B cell (primary cell): ENCODE results near the gene RNF7. TPM values are rescaled to one million over a fixed set of nuclear protein-coding genes. Genes with fewer than 3 reads are reported as not detected.

ENCODE experiments used
- ATAC-seq: fragments of 200-7000 bp; cut with Tn5 transposase; one replicate; pipeline ENCODE4 v1.10.0; 2021; ENCODE audit warnings: low read depth, mild to moderate bottlenecking, moderate number of reproducible peaks, moderate library complexity
- CTCF ChIA-PET: fragments of 350-600 bp; sonication (Branson Sonifier 250); formaldehyde crosslinking; loops from one replicate; lab custom pipeline; 2021; ENCODE audit warnings: antibody characterized with exemption, inconsistent platforms; lab: Charles Lee
- POLR2A ChIA-PET: fragments of 350-600 bp; sonication (Branson Sonifier 250); formaldehyde crosslinking; loops from one replicate; lab custom pipeline; 2021; ENCODE audit warnings: antibody characterized with exemption; lab: Charles Lee
- DNase-seq: peaks from one replicate; pipeline ENCODE4 v3.0.0; 2013
- H2AFZ ChIP-seq: 2 replicates; pipeline ENCODE4 v1.6.1; 2012; ENCODE audit warnings: mild to moderate bottlenecking, low read depth, low read length; ENCODE audit not compliant: insufficient read depth, poor library complexity, severe bottlenecking
- H3K27ac ChIP-seq, 2 donors: 1 replicate in 1 of 2; 2 replicates in 1 of 2; pipeline ENCODE4 v1.5.1; 2012 to 2013; ENCODE audit warnings: low read length in 2 of 2, mild to moderate bottlenecking in 2 of 2, moderate library complexity in 1 of 2
- H3K27me3 ChIP-seq, 4 experiments: fragments of 200-600 bp in 1 of 4; sonication (generic) in 1 of 4; replicated peaks in 1 of 4; 1 replicate in 2 of 4; 2 replicates in 2 of 4; pipeline versions ENCODE4 v1.6.1 to v1.7.0; 2013 to 2016; ENCODE audit warnings: low read length in 3 of 4, mild to moderate bottlenecking in 2 of 4, mixed read lengths in 1 of 4, moderate library complexity in 1 of 4; ENCODE audit not compliant: insufficient read depth in 4 of 4, control insufficient read depth in 3 of 4; ENCODE audit errors: control extremely low read depth in 1 of 4
- H3K36me3 ChIP-seq, 2 experiments: replicated peaks in 1 of 2; 1 replicate in 1 of 2; 2 replicates in 1 of 2; pipeline versions ENCODE4 v1.6.1 to v1.7.1; 2013; ENCODE audit warnings: low read length in 1 of 2; ENCODE audit not compliant: insufficient read depth in 2 of 2, control insufficient read depth in 1 of 2; ENCODE audit errors: control extremely low read depth in 1 of 2, extremely low read depth in 1 of 2
- H3K4me1 ChIP-seq, 2 donors: fragments of 200-600 bp in 1 of 2; sonication (generic) in 1 of 2; 1 replicate in 1 of 2; 2 replicates in 1 of 2; pipeline versions ENCODE4 v1.5.1 to v1.6.1; 2013 to 2017; ENCODE audit warnings: low read length in 2 of 2; ENCODE audit not compliant: control insufficient read depth in 2 of 2, insufficient read depth in 2 of 2
- H3K4me2 ChIP-seq: replicated peaks from 2 replicates; pipeline ENCODE3; 2012; ENCODE audit warnings: mild to moderate bottlenecking, low read depth, low read length; ENCODE audit not compliant: poor library complexity, severe bottlenecking
- H3K4me3 ChIP-seq, 5 experiments: fragments of 200-600 bp in 1 of 5; sonication (generic) in 1 of 5; 1 replicate in 3 of 5; 2 replicates in 2 of 5; pipeline versions ENCODE4 v1.5.1 to v1.7.0; 2011 to 2016; ENCODE audit warnings: low read length in 4 of 5, mild to moderate bottlenecking in 4 of 5, low read depth in 2 of 5, control low read depth in 1 of 5, moderate library complexity in 1 of 5; ENCODE audit not compliant: insufficient read depth in 1 of 5; ENCODE audit errors: control extremely low read depth in 1 of 5, extremely low read depth in 1 of 5
- H3K79me2 ChIP-seq: fragments of 200-600 bp; sonication (generic); one replicate; pipeline ENCODE4 v1.6.0; 2016; ENCODE audit warnings: low read length; ENCODE audit not compliant: control insufficient read depth, insufficient read depth
- H3K9ac ChIP-seq: fragments of 200-600 bp; sonication (generic); 2 replicates; pipeline ENCODE4 v1.6.1; 2017; ENCODE audit warnings: mild to moderate bottlenecking, low read length, moderate library complexity
- H3K9me3 ChIP-seq, 3 donors: one replicate each; pipeline versions ENCODE4 v1.6.1 to v1.7.1; 2013; ENCODE audit warnings: low read length in 2 of 3; ENCODE audit not compliant: control insufficient read depth in 2 of 3, insufficient read depth in 1 of 3; ENCODE audit errors: control extremely low read depth in 1 of 3
- H4K20me1 ChIP-seq: 2 replicates; pipeline ENCODE4 v1.6.0; 2012; ENCODE audit warnings: mild to moderate bottlenecking, low read length; ENCODE audit not compliant: insufficient read depth, control insufficient read depth, poor library complexity, severe bottlenecking
- H3K27ac Mint-ChIP-seq: one replicate; pipeline ENCODE4 v1.8.0; 2021; ENCODE audit warnings: mixed read lengths
- H3K27me3 Mint-ChIP-seq: one replicate; pipeline ENCODE4 v1.8.0; 2021; ENCODE audit warnings: mixed read lengths
- H3K4me1 Mint-ChIP-seq: one replicate; pipeline ENCODE4 v1.8.0; 2021; ENCODE audit warnings: mixed read lengths
- H3K4me3 Mint-ChIP-seq: one replicate; pipeline ENCODE4 v1.8.0; 2021; ENCODE audit warnings: mixed read lengths
- H3K9me3 Mint-ChIP-seq: one replicate; pipeline ENCODE4 v1.8.0; 2022; ENCODE audit warnings: mixed read lengths; ENCODE audit not compliant: insufficient read depth
- EZH2 ChIP-seq: IDR thresholded peaks from 2 replicates; pipeline ENCODE4 v1.6.1; 2012; ENCODE audit warnings: borderline replicate concordance, low read depth, mild to moderate bottlenecking, moderate library complexity, low read length; ENCODE audit not compliant: insufficient read depth, poor library complexity, severe bottlenecking
- WGBS: methylation state at CpG from one replicate; pipeline ENCODE4 v1.1.5; 2013; ENCODE audit warnings: missing lambda C conversion rate; ENCODE audit not compliant: insufficient coverage; 5-methylcytosine and 5-hydroxymethylcytosine counted together
- intact Hi-C: fragments of 100-400 bp; cut with micrococcal nuclease; formaldehyde crosslinking; loops from one replicate; pipeline ENCODE4 v1.10.0; 2022
- polyA plus RNA-seq: library from polyadenylated mRNA; depleted of rRNA; stranded (reverse); fragments of >200 nt; gene quantifications from 2 replicates; pipeline ENCODE4 v1.2.3, GENCODE V29; 2012
- total RNA-seq, 2 donors: library from RNA; stranded (reverse); fragments of 120-200 nt in 1 of 2; gene quantifications; 1 replicate in 1 of 2; 2 replicates in 1 of 2; pipeline versions ENCODE4 v1.2.3 to v1.2.4, GENCODE V29; 2013 to 2022
- TF ChIP-seq, protein P1 (sequence below): fragments of 200-600 bp; IDR thresholded peaks from one replicate; pipeline ENCODE4 v1.8.0; 2022; ENCODE audit warnings: antibody characterized with exemption, mild to moderate bottlenecking

The RNF7 gene
- total and polyA plus RNA-seq, 2 donors (not counting 1 experiment from before 2014, with no cell fraction given): 38.0 to 40.9 TPM

DNA sequence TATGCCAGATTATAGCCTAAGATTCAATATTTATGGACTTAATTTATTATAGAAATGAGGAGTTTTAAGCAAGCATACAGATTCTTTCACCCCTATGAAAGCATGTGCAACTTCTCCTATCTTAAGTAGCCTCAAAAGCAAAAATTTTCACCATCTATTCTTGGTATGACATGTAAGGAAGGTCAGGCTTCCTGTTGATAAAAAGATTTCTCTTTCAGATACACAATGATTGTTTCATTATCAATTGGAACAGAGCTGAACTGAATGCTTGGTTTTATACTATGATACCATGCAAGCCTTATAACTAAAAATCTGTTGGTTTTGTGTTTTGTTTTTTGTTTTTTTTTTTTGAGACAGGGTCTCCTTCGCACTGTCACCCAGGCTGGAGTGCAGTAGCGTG, 29.0 kb downstream of the RNF7 start:
- Histone ChIP-seq H3K27me3 (no peaks in the 10 kb centered on the region), H3K27ac (no peak overlapping the region), H2AFZ (no peak overlapping the region), H3K36me3 (no peaks in the 10 kb centered on the region), H3K4me3 (no peak overlapping the region), H3K9me3 (no peaks in the 10 kb centered on the region), H3K4me1 (no peaks in the 10 kb centered on the region), H4K20me1 (no peaks in the 10 kb centered on the region), H3K4me2 (no peak overlapping the region), H3K9ac (no peak overlapping the region), H3K79me2 (no peaks in the 10 kb centered on the region)
- H3K27ac Mint-ChIP-seq: no peak overlapping the region
- TF ChIP-seq EZH2: no peak
- TF ChIP-seq, protein P1, sequence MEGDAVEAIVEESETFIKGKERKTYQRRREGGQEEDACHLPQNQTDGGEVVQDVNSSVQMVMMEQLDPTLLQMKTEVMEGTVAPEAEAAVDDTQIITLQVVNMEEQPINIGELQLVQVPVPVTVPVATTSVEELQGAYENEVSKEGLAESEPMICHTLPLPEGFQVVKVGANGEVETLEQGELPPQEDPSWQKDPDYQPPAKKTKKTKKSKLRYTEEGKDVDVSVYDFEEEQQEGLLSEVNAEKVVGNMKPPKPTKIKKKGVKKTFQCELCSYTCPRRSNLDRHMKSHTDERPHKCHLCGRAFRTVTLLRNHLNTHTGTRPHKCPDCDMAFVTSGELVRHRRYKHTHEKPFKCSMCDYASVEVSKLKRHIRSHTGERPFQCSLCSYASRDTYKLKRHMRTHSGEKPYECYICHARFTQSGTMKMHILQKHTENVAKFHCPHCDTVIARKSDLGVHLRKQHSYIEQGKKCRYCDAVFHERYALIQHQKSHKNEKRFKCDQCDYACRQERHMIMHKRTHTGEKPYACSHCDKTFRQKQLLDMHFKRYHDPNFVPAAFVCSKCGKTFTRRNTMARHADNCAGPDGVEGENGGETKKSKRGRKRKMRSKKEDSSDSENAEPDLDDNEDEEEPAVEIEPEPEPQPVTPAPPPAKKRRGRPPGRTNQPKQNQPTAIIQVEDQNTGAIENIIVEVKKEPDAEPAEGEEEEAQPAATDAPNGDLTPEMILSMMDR: no peak
- no peak overlapping the region for H3K4me3 Mint-ChIP-seq
- ChIA-PET POLR2A (no interaction called here), CTCF (no interaction called here)
- H3K4me1 Mint-ChIP-seq: no peaks in the 10 kb centered on the region
- WGBS: 100% methylated on average over 2 of the region's 2 CpGs
- DNase-seq (no peak), ATAC-seq (no peak)
- H3K27me3 Mint-ChIP-seq: peaks cover 5% of the 10 kb centered on the region
- H3K9me3 Mint-ChIP-seq: no peaks in the 10 kb centered on the region
- intact Hi-C loops: no loop called here

DNA sequence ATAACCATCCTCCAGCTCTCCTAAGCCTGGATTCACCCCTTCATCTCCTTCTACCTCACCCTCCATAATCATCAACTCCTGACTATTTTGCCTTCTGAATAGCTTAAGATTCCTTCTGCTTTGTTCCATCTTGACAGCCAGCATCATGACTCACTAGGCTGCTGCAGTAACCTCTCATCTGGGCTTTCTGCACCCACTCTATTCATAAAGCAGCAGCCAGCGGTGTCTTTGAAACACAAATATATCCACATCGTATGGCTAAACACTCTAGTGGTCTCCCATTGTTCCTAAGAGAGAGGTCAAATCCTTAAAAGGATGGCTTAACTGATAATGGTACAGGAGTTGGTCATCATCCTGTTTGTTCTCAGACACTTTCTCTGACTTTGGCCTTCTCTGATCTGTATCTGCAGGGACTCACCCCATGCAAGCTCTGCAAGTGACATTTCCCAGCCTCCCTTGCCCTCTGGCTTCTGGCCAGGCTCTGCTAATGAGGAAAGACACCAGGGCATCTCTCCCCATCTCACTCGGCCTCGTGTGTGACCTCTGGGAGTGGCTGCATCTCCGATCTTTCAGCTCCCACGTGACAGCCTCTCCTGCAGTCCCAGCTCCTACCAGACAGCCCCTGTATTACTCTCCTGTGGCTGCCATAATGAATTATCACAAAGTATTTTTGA, 31.3 kb downstream of the RNF7 start:
- TF ChIP-seq EZH2: no peak
- TF ChIP-seq, protein P1: no peak
- no peak overlapping the region for H3K4me2 ChIP-seq
- CTCF ChIA-PET: no interaction called here
- no peaks in the 10 kb centered on the region for H3K9me3 Mint-ChIP-seq
- H3K27me3 ChIP-seq: no peaks in the 10 kb centered on the region
- H3K9ac ChIP-seq: no peak overlapping the region
- no peaks in the 10 kb centered on the region for H3K79me2 ChIP-seq
- H3K27ac Mint-ChIP-seq: no peak overlapping the region
- no peak overlapping the region for H3K4me3 Mint-ChIP-seq
- no peak overlapping the region for H3K27ac ChIP-seq
- no peaks in the 10 kb centered on the region for H3K4me1 Mint-ChIP-seq
- H3K27me3 Mint-ChIP-seq: peaks cover 5% of the 10 kb centered on the region
- POLR2A ChIA-PET: no interaction called here
- no peaks in the 10 kb centered on the region for H3K9me3 ChIP-seq
- 100% methylated on average over 2 of the region's 6 CpGs for WGBS
- no peaks in the 10 kb centered on the region for H3K4me1 ChIP-seq
- ATAC-seq (no peak), DNase-seq (no peak)
- no peak overlapping the region for H2AFZ ChIP-seq
- H4K20me1 ChIP-seq: no peaks in the 10 kb centered on the region
- H3K36me3 ChIP-seq: no peaks in the 10 kb centered on the region
- intact Hi-C loops: no loop called here
- no peak overlapping the region for H3K4me3 ChIP-seq
